A549 (cell line): Measurements from ENCODE around the gene TBCK. TPM values are rescaled to one million over a fixed set of nuclear protein-coding genes. Genes with fewer than 3 reads are reported as not detected.

Source experiments
- ATAC-seq, 2 experiments: fragments of 200-7000 bp in 1 of 2; fragments of >200 bp in 1 of 2; cut with Nextera tagmentation in 1 of 2; cut with Tn5 transposase in 1 of 2; 3 replicates each; pipeline versions ENCODE4 v1.8.0 to v1.9.1; 2018 to 2020; ENCODE audit warnings: mild to moderate bottlenecking in 1 of 2, moderate library complexity in 1 of 2
- CTCF ChIA-PET: fragments of 300-600 bp; sonication (Branson Sonifier 250); formaldehyde crosslinking; extraction: SDS; loops from one replicate; lab custom pipeline; 2021; ENCODE audit warnings: antibody characterized with exemption, inconsistent platforms; lab: Yijun Ruan, JAX
- POLR2A ChIA-PET: fragments of 350-600 bp; formaldehyde crosslinking; extraction: SDS; loops from one replicate; lab custom pipeline; 2021; ENCODE audit warnings: antibody characterized with exemption, inconsistent platforms; lab: Yijun Ruan, JAX
- DNase-seq, 2 experiments: peaks; one replicate each; pipeline versions ENCODE4 v3.0.0 to v3.0.0-alpha.2; 2011 to 2016; ENCODE audit warnings: low read depth in 1 of 2, low spot score in 1 of 2
- FAIRE-seq: peaks from 2 replicates; lab custom pipeline; 2011; peaks lifted over from hg19 to GRCh38; lab: Jason Lieb, UNC
- H3K27ac ChIP-seq, 2 experiments: fragments of >200 bp; sonication (Bioruptor Twin); formaldehyde crosslinking; 3 replicates each; pipeline ENCODE4 v1.5.1; 2016 to 2017
- H3K4me1 ChIP-seq: fragments of >200 bp; sonication (Bioruptor Twin); formaldehyde crosslinking; 3 replicates; pipeline ENCODE4 v1.6.1; 2016
- H3K4me2 ChIP-seq: fragments of >200 bp; sonication (Bioruptor Twin); formaldehyde crosslinking; 3 replicates; pipeline ENCODE4 v1.6.1; 2016
- H3K4me3 ChIP-seq: fragments of >200 bp; sonication (Bioruptor Twin); formaldehyde crosslinking; 3 replicates; pipeline ENCODE4 v1.5.1; 2016
- H3K9me3 ChIP-seq: fragments of >200 bp; sonication (Bioruptor Twin); formaldehyde crosslinking; 3 replicates; pipeline ENCODE4 v1.6.1; 2016
- CBX2 ChIP-seq: fragments of 200-600 bp; sonication (generic); IDR thresholded peaks from 2 replicates; pipeline ENCODE4 v1.6.1; 2016; ENCODE audit warnings: low read depth, mild to moderate bottlenecking, borderline replicate concordance
- CBX8 ChIP-seq: fragments of 200-600 bp; sonication (generic); IDR thresholded peaks from 2 replicates; pipeline ENCODE4 v1.6.1; 2016
- CHD2 ChIP-seq: fragments of 150-350 bp; IDR thresholded peaks from 2 replicates; pipeline ENCODE4 v1.6.1; 2014; ENCODE audit warnings: low read length; ENCODE audit not compliant: partially characterized antibody
- EHF ChIP-seq: fragments of 250-450 bp; sonication (Bioruptor Pico); IDR thresholded peaks from 2 replicates; pipeline ENCODE4 v1.5.0; 2020; ENCODE audit warnings: mild to moderate bottlenecking
- EHMT2 ChIP-seq: fragments of 200-600 bp; sonication (generic); IDR thresholded peaks from 2 replicates; pipeline ENCODE4 v1.6.1; 2016; ENCODE audit warnings: antibody characterized with exemption, low read depth, mild to moderate bottlenecking, moderate library complexity
- FOXS1 ChIP-seq: fragments of 250-450 bp; sonication (Bioruptor Pico); IDR thresholded peaks from 2 replicates; pipeline ENCODE4 v1.5.0; 2020; ENCODE audit warnings: mild to moderate bottlenecking, moderate library complexity
- HEYL ChIP-seq: fragments of 250-450 bp; sonication (Bioruptor Pico); IDR thresholded peaks from 2 replicates; pipeline ENCODE4 v1.8.0; 2021; ENCODE audit warnings: mild to moderate bottlenecking, moderate library complexity
- JUN ChIP-seq, 2 experiments: fragments of >200 bp; sonication (Bioruptor Twin); formaldehyde crosslinking; IDR thresholded peaks; 2 replicates in 1 of 2; 3 replicates in 1 of 2; pipeline ENCODE4 v1.6.1; 2016 to 2017
- JUNB ChIP-seq: fragments of >200 bp; sonication (Bioruptor Twin); formaldehyde crosslinking; IDR thresholded peaks from 2 replicates; pipeline ENCODE4 v1.6.1; 2016
- KDM5A ChIP-seq: fragments of 200-600 bp; sonication (generic); IDR thresholded peaks from 2 replicates; pipeline ENCODE4 v1.6.1; 2016; ENCODE audit warnings: antibody characterized with exemption, mild to moderate bottlenecking
- MAZ ChIP-seq: fragments of 150-350 bp; IDR thresholded peaks from 2 replicates; pipeline ENCODE4 v1.6.1; 2014; ENCODE audit warnings: antibody characterized with exemption, low read depth, low read length, borderline replicate concordance
- MYC ChIP-seq: IDR thresholded peaks from 2 replicates; pipeline ENCODE4 v1.6.1; 2012; ENCODE audit warnings: mild to moderate bottlenecking, inconsistent platforms, low read length, improper control_type of control experiment, borderline replicate concordance
- NPAS2 ChIP-seq: fragments of 250-450 bp; sonication (Bioruptor Pico); IDR thresholded peaks from 2 replicates; pipeline ENCODE4 v1.8.0; 2022; ENCODE audit warnings: mild to moderate bottlenecking, moderate library complexity, borderline replicate concordance
- NR3C1 ChIP-seq: fragments of >200 bp; sonication (Bioruptor Twin); formaldehyde crosslinking; IDR thresholded peaks from 3 replicates; pipeline ENCODE4 v1.6.1; 2017
- RARB ChIP-seq: fragments of 250-450 bp; sonication (Bioruptor Pico); IDR thresholded peaks from 2 replicates; pipeline ENCODE4 v1.8.0; 2021; ENCODE audit warnings: mild to moderate bottlenecking, moderate library complexity
- RCOR1 ChIP-seq: fragments of 150-350 bp; IDR thresholded peaks from 2 replicates; pipeline ENCODE4 v1.6.1; 2014; ENCODE audit warnings: antibody characterized with exemption, low read length, low read depth
- RFX5 ChIP-seq: fragments of 450-650 bp; IDR thresholded peaks from 2 replicates; pipeline ENCODE4 v1.7.1; 2014; ENCODE audit warnings: antibody characterized with exemption, mild to moderate bottlenecking, moderate library complexity
- SMC3 ChIP-seq: fragments of >200 bp; sonication (Bioruptor Twin); formaldehyde crosslinking; IDR thresholded peaks from 3 replicates; pipeline ENCODE4 v1.6.1; 2018; ENCODE audit warnings: inconsistent platforms
- SREBF2 ChIP-seq: fragments of 450-650 bp; IDR thresholded peaks from 2 replicates; pipeline ENCODE4 v1.6.1; 2014; ENCODE audit warnings: mild to moderate bottlenecking, moderate library complexity
- TFCP2L1 ChIP-seq: fragments of 250-450 bp; sonication (Bioruptor Pico); IDR thresholded peaks from 2 replicates; pipeline ENCODE4 v1.5.0; 2021; ENCODE audit warnings: mild to moderate bottlenecking
- TP53 ChIP-seq: fragments of 250-450 bp; sonication (Bioruptor Pico); IDR thresholded peaks from 2 replicates; pipeline ENCODE4 v1.5.0; 2021; ENCODE audit warnings: mild to moderate bottlenecking, moderate library complexity
- ZFP36 ChIP-seq: fragments of 450-650 bp; IDR thresholded peaks from 2 replicates; pipeline ENCODE4 v1.6.1; 2014; ENCODE audit warnings: borderline replicate concordance; ENCODE audit not compliant: partially characterized antibody
- ZNF302 ChIP-seq: fragments of 250-450 bp; sonication (Bioruptor Pico); IDR thresholded peaks from 2 replicates; pipeline ENCODE4 v1.9.0; 2021; ENCODE audit warnings: inconsistent platforms, mild to moderate bottlenecking, moderate library complexity
- WGBS: methylation state at CpG from one replicate; pipeline ENCODE4 v1.1.6; 2017; ENCODE audit errors: missing lambda C conversion rate; 5-methylcytosine and 5-hydroxymethylcytosine counted together
- polyA plus RNA-seq, 4 experiments: library from polyadenylated mRNA; depleted of rRNA in 3 of 4; stranded (reverse); fragments of >200 nt; fragmentation: RNase III in 1 of 4; extraction: RNeasy Plus Mini Kit Qiagen cat#74134 plus additional on column Dnase treatment in 1 of 4; gene quantifications; 2 replicates in 3 of 4; 3 replicates in 1 of 4; pipeline ENCODE4 v1.2.3, GENCODE V29; 2011 to 2017
- TF ChIP-seq, protein P1 (sequence below): fragments of >200 bp; sonication (Bioruptor Twin); formaldehyde crosslinking; IDR thresholded peaks from 3 replicates; pipeline ENCODE4 v1.6.1; 2016
- TF ChIP-seq, protein P2 (sequence below): IDR thresholded peaks from 2 replicates; pipeline ENCODE4 v1.6.1; 2012; ENCODE audit warnings: low read depth, borderline replicate concordance
- TF ChIP-seq, protein P3 (sequence below): fragments of >200 bp; sonication (Bioruptor Twin); formaldehyde crosslinking; IDR thresholded peaks from 3 replicates; pipeline ENCODE4 v1.5.1; 2016
- TF ChIP-seq, protein P4 (sequence below): fragments of 200-600 bp; sonication (generic); IDR thresholded peaks from 2 replicates; pipeline ENCODE4 v1.6.1; 2016; ENCODE audit warnings: antibody characterized with exemption, mild to moderate bottlenecking, moderate library complexity
- TF ChIP-seq, protein P5 (sequence below): fragments of 150-350 bp; IDR thresholded peaks from 2 replicates; pipeline ENCODE4 v1.6.1; 2014; ENCODE audit warnings: low read depth, mild to moderate bottlenecking, low read length

The TBCK gene
- polyA plus RNA-seq, 2 of the 4 experiments (the other 2 are of a cell fraction): 3.9 to 18.4 TPM

DNA sequence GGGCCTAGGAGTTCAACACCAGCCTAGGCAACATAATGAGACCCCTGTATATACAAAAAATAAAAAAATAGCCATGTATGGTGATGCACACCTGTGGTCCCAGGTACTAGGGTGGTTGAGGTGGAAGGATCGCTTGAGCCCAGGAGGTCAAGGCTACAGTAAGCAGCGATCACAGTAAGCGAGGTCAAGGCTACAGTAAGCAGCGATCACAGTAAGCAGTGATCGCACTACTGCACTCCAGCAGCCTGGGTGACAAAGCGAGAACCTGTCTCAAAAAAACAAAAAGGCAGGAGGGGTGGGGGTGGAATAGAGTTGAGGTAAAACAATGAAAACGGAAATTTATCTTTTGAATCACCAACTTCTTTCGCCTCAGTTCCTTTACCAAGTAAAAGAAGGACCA, 29.4 kb downstream of the TBCK start:
- Histone ChIP-seq H3K4me3 (no peak overlapping the region), H3K27ac (peak overlapping the region; percentile 43 to 67; a peak in 2 of 6 replicates), H3K9me3 (no peaks in the 10 kb centered on the region), H3K4me2 (no peak overlapping the region; the same call in 2 of the 3 replicates), H3K4me1 (peaks cover 18% of the 10 kb centered on the region)
- WGBS: 95% methylated on average over 7 of the region's 8 CpGs
- POLR2A ChIA-PET: no interaction called here
- no peak for DNase-seq
- TF ChIP-seq SREBF2 (no peak), KDM5A (no peak), ZFP36 (no peak), CHD2 (no peak), HEYL (CRISPR knock-in tag) (no peak), JUNB (no peak), MAZ (no peak), TP53 (CRISPR knock-in tag) (no peak), NPAS2 (CRISPR knock-in tag) (no peak), NR3C1 (no peak), RARB (CRISPR knock-in tag) (no peak)
- TF ChIP-seq, protein P1, sequence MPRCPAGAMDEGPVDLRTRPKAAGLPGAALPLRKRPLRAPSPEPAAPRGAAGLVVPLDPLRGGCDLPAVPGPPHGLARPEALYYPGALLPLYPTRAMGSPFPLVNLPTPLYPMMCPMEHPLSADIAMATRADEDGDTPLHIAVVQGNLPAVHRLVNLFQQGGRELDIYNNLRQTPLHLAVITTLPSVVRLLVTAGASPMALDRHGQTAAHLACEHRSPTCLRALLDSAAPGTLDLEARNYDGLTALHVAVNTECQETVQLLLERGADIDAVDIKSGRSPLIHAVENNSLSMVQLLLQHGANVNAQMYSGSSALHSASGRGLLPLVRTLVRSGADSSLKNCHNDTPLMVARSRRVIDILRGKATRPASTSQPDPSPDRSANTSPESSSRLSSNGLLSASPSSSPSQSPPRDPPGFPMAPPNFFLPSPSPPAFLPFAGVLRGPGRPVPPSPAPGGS: no peak
- TF ChIP-seq, protein P2, sequence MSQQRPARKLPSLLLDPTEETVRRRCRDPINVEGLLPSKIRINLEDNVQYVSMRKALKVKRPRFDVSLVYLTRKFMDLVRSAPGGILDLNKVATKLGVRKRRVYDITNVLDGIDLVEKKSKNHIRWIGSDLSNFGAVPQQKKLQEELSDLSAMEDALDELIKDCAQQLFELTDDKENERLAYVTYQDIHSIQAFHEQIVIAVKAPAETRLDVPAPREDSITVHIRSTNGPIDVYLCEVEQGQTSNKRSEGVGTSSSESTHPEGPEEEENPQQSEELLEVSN: no peak
- TF ChIP-seq, protein P3, sequence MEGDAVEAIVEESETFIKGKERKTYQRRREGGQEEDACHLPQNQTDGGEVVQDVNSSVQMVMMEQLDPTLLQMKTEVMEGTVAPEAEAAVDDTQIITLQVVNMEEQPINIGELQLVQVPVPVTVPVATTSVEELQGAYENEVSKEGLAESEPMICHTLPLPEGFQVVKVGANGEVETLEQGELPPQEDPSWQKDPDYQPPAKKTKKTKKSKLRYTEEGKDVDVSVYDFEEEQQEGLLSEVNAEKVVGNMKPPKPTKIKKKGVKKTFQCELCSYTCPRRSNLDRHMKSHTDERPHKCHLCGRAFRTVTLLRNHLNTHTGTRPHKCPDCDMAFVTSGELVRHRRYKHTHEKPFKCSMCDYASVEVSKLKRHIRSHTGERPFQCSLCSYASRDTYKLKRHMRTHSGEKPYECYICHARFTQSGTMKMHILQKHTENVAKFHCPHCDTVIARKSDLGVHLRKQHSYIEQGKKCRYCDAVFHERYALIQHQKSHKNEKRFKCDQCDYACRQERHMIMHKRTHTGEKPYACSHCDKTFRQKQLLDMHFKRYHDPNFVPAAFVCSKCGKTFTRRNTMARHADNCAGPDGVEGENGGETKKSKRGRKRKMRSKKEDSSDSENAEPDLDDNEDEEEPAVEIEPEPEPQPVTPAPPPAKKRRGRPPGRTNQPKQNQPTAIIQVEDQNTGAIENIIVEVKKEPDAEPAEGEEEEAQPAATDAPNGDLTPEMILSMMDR: no peak
- TF ChIP-seq, protein P4, sequence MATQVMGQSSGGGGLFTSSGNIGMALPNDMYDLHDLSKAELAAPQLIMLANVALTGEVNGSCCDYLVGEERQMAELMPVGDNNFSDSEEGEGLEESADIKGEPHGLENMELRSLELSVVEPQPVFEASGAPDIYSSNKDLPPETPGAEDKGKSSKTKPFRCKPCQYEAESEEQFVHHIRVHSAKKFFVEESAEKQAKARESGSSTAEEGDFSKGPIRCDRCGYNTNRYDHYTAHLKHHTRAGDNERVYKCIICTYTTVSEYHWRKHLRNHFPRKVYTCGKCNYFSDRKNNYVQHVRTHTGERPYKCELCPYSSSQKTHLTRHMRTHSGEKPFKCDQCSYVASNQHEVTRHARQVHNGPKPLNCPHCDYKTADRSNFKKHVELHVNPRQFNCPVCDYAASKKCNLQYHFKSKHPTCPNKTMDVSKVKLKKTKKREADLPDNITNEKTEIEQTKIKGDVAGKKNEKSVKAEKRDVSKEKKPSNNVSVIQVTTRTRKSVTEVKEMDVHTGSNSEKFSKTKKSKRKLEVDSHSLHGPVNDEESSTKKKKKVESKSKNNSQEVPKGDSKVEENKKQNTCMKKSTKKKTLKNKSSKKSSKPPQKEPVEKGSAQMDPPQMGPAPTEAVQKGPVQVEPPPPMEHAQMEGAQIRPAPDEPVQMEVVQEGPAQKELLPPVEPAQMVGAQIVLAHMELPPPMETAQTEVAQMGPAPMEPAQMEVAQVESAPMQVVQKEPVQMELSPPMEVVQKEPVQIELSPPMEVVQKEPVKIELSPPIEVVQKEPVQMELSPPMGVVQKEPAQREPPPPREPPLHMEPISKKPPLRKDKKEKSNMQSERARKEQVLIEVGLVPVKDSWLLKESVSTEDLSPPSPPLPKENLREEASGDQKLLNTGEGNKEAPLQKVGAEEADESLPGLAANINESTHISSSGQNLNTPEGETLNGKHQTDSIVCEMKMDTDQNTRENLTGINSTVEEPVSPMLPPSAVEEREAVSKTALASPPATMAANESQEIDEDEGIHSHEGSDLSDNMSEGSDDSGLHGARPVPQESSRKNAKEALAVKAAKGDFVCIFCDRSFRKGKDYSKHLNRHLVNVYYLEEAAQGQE: no peak
- CTCF ChIA-PET: no interaction called here
- no peak for ATAC-seq
- no peak for FAIRE-seq

DNA sequence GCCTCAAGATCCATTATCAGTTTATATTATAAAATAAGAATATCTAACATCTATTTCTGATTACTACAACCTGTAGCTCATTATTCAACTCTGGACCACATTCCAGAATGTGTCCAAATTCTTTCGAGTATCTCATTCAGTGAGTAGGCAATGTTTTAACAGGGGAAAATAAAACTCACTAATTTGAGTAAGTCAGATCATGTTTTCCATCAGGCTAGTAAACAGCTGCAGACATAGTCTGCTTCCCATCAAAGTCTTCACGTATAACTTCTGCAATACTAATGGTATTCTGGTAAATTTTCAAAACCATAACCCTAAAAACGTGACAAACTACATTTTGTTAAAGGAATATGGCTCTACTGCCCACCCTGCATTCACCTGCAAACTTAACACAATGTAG, 31.8 kb downstream of the TBCK start:
- no peak for TF ChIP-seq KDM5A
- TF ChIP-seq TFCP2L1 (CRISPR knock-in tag): no peak
- no peak for TF ChIP-seq RFX5
- no peak for TF ChIP-seq SMC3
- TF ChIP-seq CBX2: no peak
- TF ChIP-seq EHF (CRISPR knock-in tag): no peak
- TF ChIP-seq CBX8: no peak
- no peak for TF ChIP-seq FOXS1
- TF ChIP-seq, protein P5, sequence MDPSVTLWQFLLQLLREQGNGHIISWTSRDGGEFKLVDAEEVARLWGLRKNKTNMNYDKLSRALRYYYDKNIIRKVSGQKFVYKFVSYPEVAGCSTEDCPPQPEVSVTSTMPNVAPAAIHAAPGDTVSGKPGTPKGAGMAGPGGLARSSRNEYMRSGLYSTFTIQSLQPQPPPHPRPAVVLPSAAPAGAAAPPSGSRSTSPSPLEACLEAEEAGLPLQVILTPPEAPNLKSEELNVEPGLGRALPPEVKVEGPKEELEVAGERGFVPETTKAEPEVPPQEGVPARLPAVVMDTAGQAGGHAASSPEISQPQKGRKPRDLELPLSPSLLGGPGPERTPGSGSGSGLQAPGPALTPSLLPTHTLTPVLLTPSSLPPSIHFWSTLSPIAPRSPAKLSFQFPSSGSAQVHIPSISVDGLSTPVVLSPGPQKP: no peak
- TF ChIP-seq RCOR1: no peak
- TF ChIP-seq JUN (IDR thresholded peaks at IDR 0.05): no peak
- TF ChIP-seq SREBF2: no peak
- TF ChIP-seq MYC: no peak
- no peak for TF ChIP-seq RARB (CRISPR knock-in tag)
- TF ChIP-seq EHMT2: no peak
- no peak for TF ChIP-seq ZNF302
- CTCF ChIA-PET: interaction anchor here (0.7 kb wide), 1 partner anchor 280 kb away, joined by 4 read pairs; no protein-coding TSS in a partner anchor
- Histone ChIP-seq H3K4me1 (peaks cover 18% of the 10 kb centered on the region), H3K4me3 (no peak overlapping the region), H3K4me2 (no peak overlapping the region), H3K27ac (no peak overlapping the region), H3K9me3 (no peaks in the 10 kb centered on the region)
- no peak for ATAC-seq
- POLR2A ChIA-PET: no interaction called here
- WGBS: 72% methylated on average over 3 of the region's 3 CpGs
- no peak for DNase-seq
- no peak for FAIRE-seq
